ENCODE measurements around the gene IP6K3. TPM values are rescaled to one million over a fixed set of nuclear protein-coding genes. Genes with fewer than 3 reads are reported as not detected.

The IP6K3 gene
- total and polyA plus RNA-seq, 2 experiments from 2014 or later, result 0.14 to 0.16 TPM

DNA sequence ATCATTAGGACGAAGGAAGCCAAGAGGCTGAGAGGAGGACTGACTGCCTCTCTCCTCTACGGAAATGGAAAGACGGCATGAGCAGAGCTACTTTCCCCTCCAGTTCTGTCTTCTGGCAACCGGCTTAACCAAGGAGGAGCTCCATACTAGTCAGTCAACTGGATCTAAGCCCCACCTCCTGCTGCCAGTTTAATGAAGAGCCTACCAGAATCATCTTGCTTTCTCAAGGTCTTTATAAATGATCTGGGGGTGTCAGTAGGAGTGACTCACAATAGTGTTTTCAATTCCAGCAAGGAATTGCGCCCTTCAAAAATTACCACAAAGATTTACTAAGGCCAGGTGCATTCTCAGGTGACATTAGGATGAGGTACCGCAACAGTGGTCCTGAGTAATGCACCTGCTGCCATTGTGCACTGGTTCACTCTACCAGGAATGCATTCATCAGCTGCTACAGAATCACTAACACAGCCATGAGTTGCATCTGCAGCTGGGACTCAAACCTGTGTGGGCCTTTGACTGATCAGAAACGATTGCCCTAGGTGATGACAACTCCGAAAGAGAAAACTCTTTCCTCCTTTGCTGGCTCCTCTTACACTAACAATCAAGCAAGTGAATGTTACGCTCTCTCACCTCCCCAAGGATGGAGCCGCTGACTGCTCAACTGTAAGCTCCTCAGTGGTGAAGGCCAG, 38.0 kb downstream of the IP6K3 start:
- no peak for ATAC-seq
- Mint-ChIP-seq H3K27ac (no peak overlapping the region), H3K4me3 (no peak overlapping the region)

More for the DNA sequence above, 38.0 kb downstream of the IP6K3 start:
- Histone ChIP-seq H3K4me1 (ENCODE audit: insufficient read depth) (peaks cover 10% of the 10 kb centered on the region), H4K20me1 (replicated peaks; ENCODE audit: insufficient read depth) (peaks cover 31% of the 10 kb centered on the region), H3K4me3 (no peak overlapping the region), H3K9me2 (ENCODE audit: insufficient read depth) (no peaks in the 10 kb centered on the region), H2AFZ (no peak overlapping the region), H3K4me2 (no peak overlapping the region), H3K27ac (ENCODE audit: low read depth) (no peak overlapping the region), H3F3A (replicated peaks; ENCODE audit: low read depth) (no peaks in the 10 kb centered on the region; the same call in 1 of the 2 replicates), H3K36me3 (ENCODE audit: insufficient read depth) (peaks cover 21% of the 10 kb centered on the region), H3K27me3 (ENCODE audit: insufficient read depth) (no peaks in the 10 kb centered on the region), H3K79me2 (replicated peaks; ENCODE audit: insufficient read depth) (peaks cover 18% of the 10 kb centered on the region)
- H3K27me3 Mint-ChIP-seq (ENCODE audit: insufficient read depth, low read depth, poor library complexity), result peaks cover 11% of the 10 kb centered on the region
- peaks cover 40% of the 10 kb centered on the region for H3K36me3 Mint-ChIP-seq (ENCODE audit: low read depth)
- TF ChIP-seq POLR2AphosphoS5 (IDR thresholded peaks at IDR 0.05; ENCODE audit: low read depth), result no peak
- TF ChIP-seq, protein P1, sequence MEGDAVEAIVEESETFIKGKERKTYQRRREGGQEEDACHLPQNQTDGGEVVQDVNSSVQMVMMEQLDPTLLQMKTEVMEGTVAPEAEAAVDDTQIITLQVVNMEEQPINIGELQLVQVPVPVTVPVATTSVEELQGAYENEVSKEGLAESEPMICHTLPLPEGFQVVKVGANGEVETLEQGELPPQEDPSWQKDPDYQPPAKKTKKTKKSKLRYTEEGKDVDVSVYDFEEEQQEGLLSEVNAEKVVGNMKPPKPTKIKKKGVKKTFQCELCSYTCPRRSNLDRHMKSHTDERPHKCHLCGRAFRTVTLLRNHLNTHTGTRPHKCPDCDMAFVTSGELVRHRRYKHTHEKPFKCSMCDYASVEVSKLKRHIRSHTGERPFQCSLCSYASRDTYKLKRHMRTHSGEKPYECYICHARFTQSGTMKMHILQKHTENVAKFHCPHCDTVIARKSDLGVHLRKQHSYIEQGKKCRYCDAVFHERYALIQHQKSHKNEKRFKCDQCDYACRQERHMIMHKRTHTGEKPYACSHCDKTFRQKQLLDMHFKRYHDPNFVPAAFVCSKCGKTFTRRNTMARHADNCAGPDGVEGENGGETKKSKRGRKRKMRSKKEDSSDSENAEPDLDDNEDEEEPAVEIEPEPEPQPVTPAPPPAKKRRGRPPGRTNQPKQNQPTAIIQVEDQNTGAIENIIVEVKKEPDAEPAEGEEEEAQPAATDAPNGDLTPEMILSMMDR (conservative IDR thresholded peaks at IDR 0.05; ENCODE audit: low read depth in 2 of 2), result no peak
- TF ChIP-seq ZNF114 (CRISPR knock-in tag; IDR thresholded peaks at IDR 0.05), result no peak
- TF ChIP-seq, protein P2, sequence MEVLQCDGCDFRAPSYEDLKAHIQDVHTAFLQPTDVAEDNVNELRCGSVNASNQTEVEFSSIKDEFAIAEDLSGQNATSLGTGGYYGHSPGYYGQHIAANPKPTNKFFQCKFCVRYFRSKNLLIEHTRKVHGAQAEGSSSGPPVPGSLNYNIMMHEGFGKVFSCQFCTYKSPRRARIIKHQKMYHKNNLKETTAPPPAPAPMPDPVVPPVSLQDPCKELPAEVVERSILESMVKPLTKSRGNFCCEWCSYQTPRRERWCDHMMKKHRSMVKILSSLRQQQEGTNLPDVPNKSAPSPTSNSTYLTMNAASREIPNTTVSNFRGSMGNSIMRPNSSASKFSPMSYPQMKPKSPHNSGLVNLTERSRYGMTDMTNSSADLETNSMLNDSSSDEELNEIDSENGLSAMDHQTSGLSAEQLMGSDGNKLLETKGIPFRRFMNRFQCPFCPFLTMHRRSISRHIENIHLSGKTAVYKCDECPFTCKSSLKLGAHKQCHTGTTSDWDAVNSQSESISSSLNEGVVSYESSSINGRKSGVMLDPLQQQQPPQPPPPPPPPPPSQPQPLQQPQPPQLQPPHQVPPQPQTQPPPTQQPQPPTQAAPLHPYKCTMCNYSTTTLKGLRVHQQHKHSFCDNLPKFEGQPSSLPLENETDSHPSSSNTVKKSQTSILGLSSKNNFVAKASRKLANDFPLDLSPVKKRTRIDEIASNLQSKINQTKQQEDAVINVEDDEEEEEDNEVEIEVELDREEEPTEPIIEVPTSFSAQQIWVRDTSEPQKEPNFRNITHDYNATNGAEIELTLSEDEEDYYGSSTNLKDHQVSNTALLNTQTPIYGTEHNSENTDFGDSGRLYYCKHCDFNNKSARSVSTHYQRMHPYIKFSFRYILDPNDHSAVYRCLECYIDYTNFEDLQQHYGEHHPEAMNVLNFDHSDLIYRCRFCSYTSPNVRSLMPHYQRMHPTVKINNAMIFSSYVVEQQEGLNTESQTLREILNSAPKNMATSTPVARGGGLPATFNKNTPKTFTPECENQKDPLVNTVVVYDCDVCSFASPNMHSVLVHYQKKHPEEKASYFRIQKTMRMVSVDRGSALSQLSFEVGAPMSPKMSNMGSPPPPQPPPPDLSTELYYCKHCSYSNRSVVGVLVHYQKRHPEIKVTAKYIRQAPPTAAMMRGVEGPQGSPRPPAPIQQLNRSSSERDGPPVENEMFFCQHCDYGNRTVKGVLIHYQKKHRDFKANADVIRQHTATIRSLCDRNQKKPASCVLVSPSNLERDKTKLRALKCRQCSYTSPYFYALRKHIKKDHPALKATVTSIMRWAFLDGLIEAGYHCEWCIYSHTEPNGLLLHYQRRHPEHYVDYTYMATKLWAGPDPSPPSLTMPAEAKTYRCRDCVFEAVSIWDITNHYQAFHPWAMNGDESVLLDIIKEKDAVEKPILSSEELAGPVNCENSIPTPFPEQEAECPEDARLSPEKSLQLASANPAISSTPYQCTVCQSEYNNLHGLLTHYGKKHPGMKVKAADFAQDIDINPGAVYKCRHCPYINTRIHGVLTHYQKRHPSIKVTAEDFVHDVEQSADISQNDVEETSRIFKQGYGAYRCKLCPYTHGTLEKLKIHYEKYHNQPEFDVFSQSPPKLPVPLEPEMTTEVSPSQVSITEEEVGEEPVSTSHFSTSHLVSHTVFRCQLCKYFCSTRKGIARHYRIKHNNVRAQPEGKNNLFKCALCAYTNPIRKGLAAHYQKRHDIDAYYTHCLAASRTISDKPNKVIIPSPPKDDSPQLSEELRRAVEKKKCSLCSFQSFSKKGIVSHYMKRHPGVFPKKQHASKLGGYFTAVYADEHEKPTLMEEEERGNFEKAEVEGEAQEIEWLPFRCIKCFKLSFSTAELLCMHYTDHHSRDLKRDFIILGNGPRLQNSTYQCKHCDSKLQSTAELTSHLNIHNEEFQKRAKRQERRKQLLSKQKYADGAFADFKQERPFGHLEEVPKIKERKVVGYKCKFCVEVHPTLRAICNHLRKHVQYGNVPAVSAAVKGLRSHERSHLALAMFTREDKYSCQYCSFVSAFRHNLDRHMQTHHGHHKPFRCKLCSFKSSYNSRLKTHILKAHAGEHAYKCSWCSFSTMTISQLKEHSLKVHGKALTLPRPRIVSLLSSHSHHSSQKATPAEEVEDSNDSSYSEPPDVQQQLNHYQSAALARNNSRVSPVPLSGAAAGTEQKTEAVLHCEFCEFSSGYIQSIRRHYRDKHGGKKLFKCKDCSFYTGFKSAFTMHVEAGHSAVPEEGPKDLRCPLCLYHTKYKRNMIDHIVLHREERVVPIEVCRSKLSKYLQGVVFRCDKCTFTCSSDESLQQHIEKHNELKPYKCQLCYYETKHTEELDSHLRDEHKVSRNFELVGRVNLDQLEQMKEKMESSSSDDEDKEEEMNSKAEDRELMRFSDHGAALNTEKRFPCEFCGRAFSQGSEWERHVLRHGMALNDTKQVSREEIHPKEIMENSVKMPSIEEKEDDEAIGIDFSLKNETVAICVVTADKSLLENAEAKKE (CRISPR knock-in tag; IDR thresholded peaks at IDR 0.05), result no peak
- TF ChIP-seq STAT1 (IDR thresholded peaks at IDR 0.05; ENCODE audit: unreplicated experiment), result no peak
- TF ChIP-seq ZNF331 (CRISPR knock-in tag; IDR thresholded peaks at IDR 0.05; ENCODE audit: low read depth), result no peak
- TF ChIP-seq, protein P3, sequence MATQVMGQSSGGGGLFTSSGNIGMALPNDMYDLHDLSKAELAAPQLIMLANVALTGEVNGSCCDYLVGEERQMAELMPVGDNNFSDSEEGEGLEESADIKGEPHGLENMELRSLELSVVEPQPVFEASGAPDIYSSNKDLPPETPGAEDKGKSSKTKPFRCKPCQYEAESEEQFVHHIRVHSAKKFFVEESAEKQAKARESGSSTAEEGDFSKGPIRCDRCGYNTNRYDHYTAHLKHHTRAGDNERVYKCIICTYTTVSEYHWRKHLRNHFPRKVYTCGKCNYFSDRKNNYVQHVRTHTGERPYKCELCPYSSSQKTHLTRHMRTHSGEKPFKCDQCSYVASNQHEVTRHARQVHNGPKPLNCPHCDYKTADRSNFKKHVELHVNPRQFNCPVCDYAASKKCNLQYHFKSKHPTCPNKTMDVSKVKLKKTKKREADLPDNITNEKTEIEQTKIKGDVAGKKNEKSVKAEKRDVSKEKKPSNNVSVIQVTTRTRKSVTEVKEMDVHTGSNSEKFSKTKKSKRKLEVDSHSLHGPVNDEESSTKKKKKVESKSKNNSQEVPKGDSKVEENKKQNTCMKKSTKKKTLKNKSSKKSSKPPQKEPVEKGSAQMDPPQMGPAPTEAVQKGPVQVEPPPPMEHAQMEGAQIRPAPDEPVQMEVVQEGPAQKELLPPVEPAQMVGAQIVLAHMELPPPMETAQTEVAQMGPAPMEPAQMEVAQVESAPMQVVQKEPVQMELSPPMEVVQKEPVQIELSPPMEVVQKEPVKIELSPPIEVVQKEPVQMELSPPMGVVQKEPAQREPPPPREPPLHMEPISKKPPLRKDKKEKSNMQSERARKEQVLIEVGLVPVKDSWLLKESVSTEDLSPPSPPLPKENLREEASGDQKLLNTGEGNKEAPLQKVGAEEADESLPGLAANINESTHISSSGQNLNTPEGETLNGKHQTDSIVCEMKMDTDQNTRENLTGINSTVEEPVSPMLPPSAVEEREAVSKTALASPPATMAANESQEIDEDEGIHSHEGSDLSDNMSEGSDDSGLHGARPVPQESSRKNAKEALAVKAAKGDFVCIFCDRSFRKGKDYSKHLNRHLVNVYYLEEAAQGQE (IDR thresholded peaks at IDR 0.05; ENCODE audit: unreplicated experiment), result no peak
- TF ChIP-seq EZH2 (IDR thresholded peaks at IDR 0.05; ENCODE audit: low read depth, unreplicated experiment), result no peak
- TF ChIP-seq NANOG (IDR thresholded peaks at IDR 0.05; ENCODE audit: borderline replicate concordance), result no peak
- TF ChIP-seq EZH2phosphoT487 (IDR thresholded peaks at IDR 0.05; ENCODE audit: unreplicated experiment), result no peak
- TF ChIP-seq CREB1 (CRISPR knock-in tag; IDR thresholded peaks at IDR 0.05; ENCODE audit: low read depth), result no peak
- no peaks in the 10 kb centered on the region for H3K9me3 Mint-ChIP-seq
- H3K4me1 Mint-ChIP-seq, result peaks cover 45% of the 10 kb centered on the region
- no peak for DNase-seq (ENCODE audit: low spot score)

Data from GM23338 (cell line).